D721Med (cell line): ENCODE measurements around the gene DCAF15.

Experiments used
- DNase-seq: peaks from one replicate; pipeline ENCODE4 v3.0.0; 2011; ENCODE audit warnings: low spot score; ENCODE audit not compliant: insufficient read length
- FAIRE-seq: peaks from 2 replicates; lab custom pipeline; 2011; peaks lifted over from hg19 to GRCh38; lab: Jason Lieb, UNC
- TF ChIP-seq, protein P1 (sequence below): IDR thresholded peaks from 2 replicates; pipeline ENCODE4 v1.5.1; 2012; ENCODE audit warnings: mild to moderate bottlenecking, control low read depth; ENCODE audit not compliant: insufficient read depth; ENCODE audit errors: missing control alignments

DCAF15 gene

DNA sequence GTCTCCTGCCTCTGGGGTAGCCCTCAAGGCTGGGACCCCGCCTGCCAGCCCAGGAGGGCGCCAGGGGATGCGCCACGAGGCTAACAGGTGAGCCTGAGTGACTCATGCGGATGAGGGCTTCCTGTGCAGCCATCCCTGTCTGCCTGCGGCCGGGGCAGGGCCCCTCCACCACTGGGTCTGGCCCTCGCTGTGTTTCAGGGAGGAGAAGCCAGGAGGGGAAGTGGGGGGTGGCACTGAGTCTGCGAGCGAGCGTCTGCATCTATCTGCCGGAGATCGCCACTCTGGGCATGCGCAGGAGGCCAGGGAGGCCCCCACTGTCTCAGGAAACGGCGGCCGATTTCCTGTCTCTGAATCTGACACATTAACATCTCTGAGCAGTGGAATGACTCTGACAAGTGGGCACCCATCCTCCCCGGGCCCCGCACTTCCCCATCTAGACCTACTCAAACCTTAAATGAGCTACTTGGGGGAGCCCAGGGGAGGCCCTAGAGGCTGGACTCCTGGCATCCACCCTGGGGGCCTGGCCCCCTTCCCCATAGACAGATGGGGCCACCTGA, 34.1 kb downstream of the DCAF15 start:
- TF ChIP-seq, protein P1, sequence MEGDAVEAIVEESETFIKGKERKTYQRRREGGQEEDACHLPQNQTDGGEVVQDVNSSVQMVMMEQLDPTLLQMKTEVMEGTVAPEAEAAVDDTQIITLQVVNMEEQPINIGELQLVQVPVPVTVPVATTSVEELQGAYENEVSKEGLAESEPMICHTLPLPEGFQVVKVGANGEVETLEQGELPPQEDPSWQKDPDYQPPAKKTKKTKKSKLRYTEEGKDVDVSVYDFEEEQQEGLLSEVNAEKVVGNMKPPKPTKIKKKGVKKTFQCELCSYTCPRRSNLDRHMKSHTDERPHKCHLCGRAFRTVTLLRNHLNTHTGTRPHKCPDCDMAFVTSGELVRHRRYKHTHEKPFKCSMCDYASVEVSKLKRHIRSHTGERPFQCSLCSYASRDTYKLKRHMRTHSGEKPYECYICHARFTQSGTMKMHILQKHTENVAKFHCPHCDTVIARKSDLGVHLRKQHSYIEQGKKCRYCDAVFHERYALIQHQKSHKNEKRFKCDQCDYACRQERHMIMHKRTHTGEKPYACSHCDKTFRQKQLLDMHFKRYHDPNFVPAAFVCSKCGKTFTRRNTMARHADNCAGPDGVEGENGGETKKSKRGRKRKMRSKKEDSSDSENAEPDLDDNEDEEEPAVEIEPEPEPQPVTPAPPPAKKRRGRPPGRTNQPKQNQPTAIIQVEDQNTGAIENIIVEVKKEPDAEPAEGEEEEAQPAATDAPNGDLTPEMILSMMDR = no peak
- DNase-seq = no peak
- no peak for FAIRE-seq

DNA sequence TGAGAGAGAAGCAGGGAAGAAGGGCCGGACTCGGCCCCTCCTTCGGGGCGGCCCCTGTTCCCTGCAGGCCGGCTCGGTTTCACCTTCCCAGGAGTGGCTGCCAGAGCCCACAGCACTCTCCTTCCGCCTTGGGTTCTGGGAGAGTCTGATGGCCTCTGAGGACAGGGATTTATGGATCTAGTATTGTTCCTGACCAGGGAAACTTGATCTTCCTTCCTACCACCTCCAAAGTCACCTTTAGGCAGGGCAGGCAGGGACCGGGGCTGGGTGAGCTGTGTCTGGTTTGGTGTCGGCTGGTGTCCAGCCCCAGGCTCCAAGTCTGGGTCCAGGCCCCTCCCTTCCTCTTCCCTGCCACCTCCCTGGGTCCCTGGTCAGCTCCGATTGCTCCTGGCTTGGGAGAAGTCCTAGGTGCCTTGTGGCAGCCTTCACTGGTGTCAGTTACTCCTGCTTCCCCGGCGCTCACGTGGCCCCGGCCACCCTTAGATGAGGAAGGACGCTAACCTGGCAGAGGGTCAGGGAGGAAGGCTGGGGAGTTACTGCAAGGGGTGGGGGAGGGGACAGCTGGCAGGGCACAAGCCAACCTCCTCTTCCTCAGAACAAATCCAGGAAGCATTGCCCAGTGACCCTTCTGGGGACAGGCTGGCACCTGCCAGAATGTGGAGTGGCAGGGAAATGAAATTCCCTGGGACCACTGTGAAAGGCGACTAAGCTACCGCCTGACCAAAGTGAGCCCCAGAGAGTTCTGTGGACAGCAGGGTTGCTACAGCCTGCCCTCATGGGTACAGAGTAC, 35.0 kb downstream of the DCAF15 start:
- DNase-seq (no peak), FAIRE-seq (no peak)
- TF ChIP-seq, protein P1 = no peak

DNA sequence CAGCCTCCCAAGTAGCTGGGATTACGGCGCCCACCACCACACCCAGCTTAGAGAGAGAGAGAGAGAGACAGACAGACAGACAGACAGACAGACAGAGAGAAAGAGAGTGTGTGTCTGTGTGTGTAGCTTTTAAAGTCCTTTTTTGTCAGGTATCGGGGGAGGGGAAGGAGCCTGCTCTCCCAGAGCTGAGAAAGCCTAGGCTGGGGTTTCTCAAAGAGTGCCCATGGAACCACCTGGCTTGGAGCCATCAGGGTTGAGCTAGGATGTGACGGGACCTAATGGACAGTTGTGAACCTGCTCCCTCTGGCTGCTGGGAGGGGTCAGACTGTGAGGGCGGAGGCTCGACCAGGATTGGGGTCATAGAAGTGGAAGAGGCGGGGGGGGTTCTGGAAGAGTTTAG, 37.2 kb downstream of the DCAF15 start:
- TF ChIP-seq, protein P1 = no peak
- no peak for FAIRE-seq
- no peak for DNase-seq

DNA sequence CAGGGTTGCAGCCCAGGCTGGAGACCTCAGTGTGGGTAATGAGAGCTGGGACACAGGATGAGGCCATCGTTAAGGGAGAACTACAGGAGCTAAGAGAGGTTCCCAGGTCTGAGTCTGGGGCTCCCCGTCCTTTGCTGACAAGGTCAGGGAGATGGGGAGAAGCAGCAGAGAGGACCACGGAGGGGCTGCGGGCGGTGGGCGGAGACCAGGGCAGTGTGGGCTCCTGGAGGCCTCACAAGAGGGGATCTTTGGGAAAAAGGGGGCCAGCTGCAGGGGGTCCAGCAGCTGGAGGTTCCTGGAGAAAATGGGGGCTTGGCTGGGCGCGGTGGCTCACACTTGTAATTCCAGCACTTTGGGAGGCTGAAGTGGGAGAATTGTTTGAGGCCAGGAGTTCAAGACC, 37.8 kb downstream of the DCAF15 start:
- TF ChIP-seq, protein P1 = no peak
- no peak for DNase-seq
- FAIRE-seq = no peak

DNA sequence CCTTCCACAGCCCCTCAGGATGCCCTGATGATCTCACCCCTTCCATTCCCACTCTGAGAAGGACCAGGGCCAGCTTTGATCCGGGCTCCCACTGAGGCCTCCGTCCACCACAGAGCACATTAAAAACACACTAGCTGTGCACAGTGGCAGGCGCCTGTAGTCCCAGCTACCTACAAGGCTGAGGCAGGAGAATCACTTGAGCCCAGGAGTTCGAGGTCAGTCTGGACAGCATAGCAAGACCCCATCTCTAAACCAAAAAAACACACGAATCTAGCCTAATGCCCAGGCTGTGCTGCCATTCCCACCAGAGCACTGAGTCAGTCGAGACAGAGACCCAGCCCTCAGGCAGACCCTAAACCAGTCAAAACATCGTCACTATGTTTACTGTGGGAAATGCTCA, 39.7 kb downstream of the DCAF15 start:
- DNase-seq = no peak
- FAIRE-seq = no peak
- TF ChIP-seq, protein P1 = no peak

DNA sequence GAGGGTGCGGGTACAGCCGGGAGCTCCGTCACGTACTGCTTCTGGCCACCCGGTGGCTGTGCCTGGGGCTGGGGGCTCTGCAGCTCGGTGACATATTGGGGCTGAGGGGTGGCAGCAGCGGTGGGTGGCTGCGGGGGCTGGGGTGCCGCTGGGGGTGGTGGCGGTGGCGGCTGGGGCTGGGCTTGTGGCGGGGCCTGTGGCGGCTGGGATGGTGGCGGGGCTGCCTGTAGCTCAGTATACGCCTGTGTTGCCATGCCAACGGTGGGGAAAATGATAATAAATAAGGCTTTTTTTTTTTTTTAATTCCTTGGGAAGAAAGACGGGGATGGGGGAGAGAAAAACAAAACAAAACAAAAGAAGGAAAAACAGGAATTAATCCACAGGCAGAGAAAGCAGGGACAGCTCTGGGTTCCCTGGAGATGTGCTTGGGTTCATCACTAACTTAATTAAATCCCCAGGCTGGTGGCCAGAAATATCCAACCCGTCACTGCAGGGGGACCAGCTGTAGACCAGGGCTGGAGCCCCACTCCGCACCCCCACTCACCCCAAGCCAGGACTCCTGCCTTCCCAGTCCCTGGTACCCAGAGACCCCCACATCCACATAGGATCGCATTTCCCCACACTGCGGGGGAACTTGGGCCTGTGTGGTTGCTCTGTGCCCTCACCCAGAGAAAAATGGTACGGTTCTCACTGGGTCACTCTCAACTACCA, 41.4 kb downstream of the DCAF15 start:
- DNase-seq (no peak), FAIRE-seq (no peak)
- TF ChIP-seq, protein P1 = no peak
